Measurements from ENCODE around the gene ST6GAL1.

The ST6GAL1 gene

GRCh38 chr3:186917512-186918312 is 12.6 kb upstream of the ST6GAL1 start:
- H3K9ac ChIP-seq (ENCODE audit: low read length), result no peak overlapping the region
- H3K4me1 ChIP-seq (ENCODE audit: control insufficient read depth, insufficient read depth, low read length), result peaks cover 5% of the 10 kb centered on the region; the same call in 1 of the 2 replicates
- no peaks in the 10 kb centered on the region for H3K36me3 ChIP-seq (ENCODE audit: control insufficient read depth, insufficient read depth, low read length)
- no peak overlapping the region for H3K27ac ChIP-seq (ENCODE audit: low read depth, low read length)
- H3K4me3 ChIP-seq (ENCODE audit: low read depth, low read length), result no peak overlapping the region
- no peaks in the 10 kb centered on the region for H3K27me3 ChIP-seq (ENCODE audit: control insufficient read depth, insufficient read depth, low read length)
- H3K9me3 ChIP-seq (ENCODE audit: control insufficient read depth, insufficient read depth, low read depth, low read length), result no peaks in the 10 kb centered on the region

- H3K27ac ChIP-seq (ENCODE audit: low read depth, low read length), result no peak overlapping the region
- H3K4me3 ChIP-seq (ENCODE audit: low read depth, low read length), result no peak overlapping the region
- H3K9ac ChIP-seq (ENCODE audit: low read length), result no peak overlapping the region
- no peaks in the 10 kb centered on the region for H3K27me3 ChIP-seq (ENCODE audit: control insufficient read depth, insufficient read depth, low read length)
- peaks cover 5% of the 10 kb centered on the region; the same call in 1 of the 2 replicates for H3K4me1 ChIP-seq (ENCODE audit: control insufficient read depth, insufficient read depth, low read length)
- H3K9me3 ChIP-seq (ENCODE audit: control insufficient read depth, insufficient read depth, low read depth, low read length), result no peaks in the 10 kb centered on the region
- no peaks in the 10 kb centered on the region for H3K36me3 ChIP-seq (ENCODE audit: control insufficient read depth, insufficient read depth, low read length)
Observed at GRCh38 chr3:186920301-186920700, 10.0 kb upstream of the ST6GAL1 start.

GRCh38 chr3:186920796-186921195 is 9.5 kb upstream of the ST6GAL1 start:
- Histone ChIP-seq H3K9me3 (ENCODE audit: control insufficient read depth, insufficient read depth, low read depth, low read length) (no peaks in the 10 kb centered on the region), H3K4me1 (ENCODE audit: control insufficient read depth, insufficient read depth, low read length) (peaks cover 5% of the 10 kb centered on the region; the same call in 1 of the 2 replicates), H3K9ac (ENCODE audit: low read length) (no peak overlapping the region), H3K4me3 (ENCODE audit: low read depth, low read length) (no peak overlapping the region), H3K27ac (ENCODE audit: low read depth, low read length) (no peak overlapping the region), H3K27me3 (ENCODE audit: control insufficient read depth, insufficient read depth, low read length) (no peaks in the 10 kb centered on the region), H3K36me3 (ENCODE audit: control insufficient read depth, insufficient read depth, low read length) (no peaks in the 10 kb centered on the region)

- no peak overlapping the region for H3K9ac ChIP-seq (ENCODE audit: low read length)
- H3K36me3 ChIP-seq (ENCODE audit: control insufficient read depth, insufficient read depth, low read length), result no peaks in the 10 kb centered on the region
- no peaks in the 10 kb centered on the region for H3K27me3 ChIP-seq (ENCODE audit: control insufficient read depth, insufficient read depth, low read length)
- no peak overlapping the region for H3K27ac ChIP-seq (ENCODE audit: low read depth, low read length)
- H3K9me3 ChIP-seq (ENCODE audit: control insufficient read depth, insufficient read depth, low read depth, low read length), result no peaks in the 10 kb centered on the region
- no peaks in the 10 kb centered on the region; the same call in 1 of the 2 replicates for H3K4me1 ChIP-seq (ENCODE audit: control insufficient read depth, insufficient read depth, low read length)
- no peak overlapping the region for H3K4me3 ChIP-seq (ENCODE audit: low read depth, low read length)
Observed at GRCh38 chr3:186921578-186921977, 8.7 kb upstream of the ST6GAL1 start.

GRCh38 chr3:186922224-186922623 is 8.1 kb upstream of the ST6GAL1 start:
- Histone ChIP-seq H3K4me1 (ENCODE audit: control insufficient read depth, insufficient read depth, low read length) (no peaks in the 10 kb centered on the region; the same call in 1 of the 2 replicates), H3K9ac (ENCODE audit: low read length) (no peak overlapping the region)

GRCh38 chr3:186922790-186923189 is 7.5 kb upstream of the ST6GAL1 start:
- Histone ChIP-seq H3K27me3 (ENCODE audit: control insufficient read depth, insufficient read depth, low read length) (no peaks in the 10 kb centered on the region), H3K9ac (ENCODE audit: low read length) (no peak overlapping the region), H3K9me3 (ENCODE audit: control insufficient read depth, insufficient read depth, low read depth, low read length) (no peaks in the 10 kb centered on the region), H3K4me3 (ENCODE audit: low read depth, low read length) (no peak overlapping the region), H3K27ac (ENCODE audit: low read depth, low read length) (no peak overlapping the region), H3K4me1 (ENCODE audit: control insufficient read depth, insufficient read depth, low read length) (no peaks in the 10 kb centered on the region; the same call in 1 of the 2 replicates), H3K36me3 (ENCODE audit: control insufficient read depth, insufficient read depth, low read length) (no peaks in the 10 kb centered on the region)

More at GRCh38 chr3:186922224-186922623, 8.1 kb upstream of the ST6GAL1 start:
- H3K27me3 ChIP-seq (ENCODE audit: control insufficient read depth, insufficient read depth, low read length), result no peaks in the 10 kb centered on the region
- no peak overlapping the region for H3K4me3 ChIP-seq (ENCODE audit: low read depth, low read length)
- no peak overlapping the region for H3K27ac ChIP-seq (ENCODE audit: low read depth, low read length)
- no peaks in the 10 kb centered on the region for H3K9me3 ChIP-seq (ENCODE audit: control insufficient read depth, insufficient read depth, low read depth, low read length)
- no peaks in the 10 kb centered on the region for H3K36me3 ChIP-seq (ENCODE audit: control insufficient read depth, insufficient read depth, low read length)

- H3K9me3 ChIP-seq (ENCODE audit: control insufficient read depth, insufficient read depth, low read depth, low read length), result no peaks in the 10 kb centered on the region
- no peaks in the 10 kb centered on the region for H3K27me3 ChIP-seq (ENCODE audit: control insufficient read depth, insufficient read depth, low read length)
- no peaks in the 10 kb centered on the region for H3K4me1 ChIP-seq (ENCODE audit: control insufficient read depth, insufficient read depth, low read length)
- no peak overlapping the region for H3K27ac ChIP-seq (ENCODE audit: low read depth, low read length)
- no peaks in the 10 kb centered on the region for H3K36me3 ChIP-seq (ENCODE audit: control insufficient read depth, insufficient read depth, low read length)
- H3K4me3 ChIP-seq (ENCODE audit: low read depth, low read length), result no peak overlapping the region
- no peak overlapping the region for H3K9ac ChIP-seq (ENCODE audit: low read length)
Observed at GRCh38 chr3:186923241-186923640, 7.1 kb upstream of the ST6GAL1 start.

GRCh38 chr3:186925826-186926225 is 4.5 kb upstream of the ST6GAL1 start:
- no peaks in the 10 kb centered on the region for H3K36me3 ChIP-seq (ENCODE audit: control insufficient read depth, insufficient read depth, low read length)
- H3K9ac ChIP-seq (ENCODE audit: low read length), result no peak overlapping the region
- H3K27me3 ChIP-seq (ENCODE audit: control insufficient read depth, insufficient read depth, low read length), result 0 out of 2 replicates have a peak, but pooled peaks cover 3% of the 10 kb centered on the region
- no peak overlapping the region for H3K27ac ChIP-seq (ENCODE audit: low read depth, low read length)
- H3K4me3 ChIP-seq (ENCODE audit: low read depth, low read length), result no peak overlapping the region
- peaks cover 10% of the 10 kb centered on the region for H3K4me1 ChIP-seq (ENCODE audit: control insufficient read depth, insufficient read depth, low read length)
- no peaks in the 10 kb centered on the region for H3K9me3 ChIP-seq (ENCODE audit: control insufficient read depth, insufficient read depth, low read depth, low read length)

GRCh38 chr3:186929186-186929585 is 1.1 kb upstream of the ST6GAL1 start:
- H3K4me3 ChIP-seq (ENCODE audit: low read depth, low read length), result peak overlapping the region; percentile 82; the same call in 1 of the 2 replicates
- peaks cover 10% of the 10 kb centered on the region for H3K36me3 ChIP-seq (ENCODE audit: control insufficient read depth, insufficient read depth, low read length)
- H3K9me3 ChIP-seq (ENCODE audit: control insufficient read depth, insufficient read depth, low read depth, low read length), result no peaks in the 10 kb centered on the region
- H3K4me1 ChIP-seq (ENCODE audit: control insufficient read depth, insufficient read depth, low read length), result peaks cover 29% of the 10 kb centered on the region
- H3K9ac ChIP-seq (ENCODE audit: low read length), result no peak overlapping the region
- H3K27me3 ChIP-seq (ENCODE audit: control insufficient read depth, insufficient read depth, low read length), result 0 out of 2 replicates have a peak, but pooled peaks cover 3% of the 10 kb centered on the region
- no peak overlapping the region for H3K27ac ChIP-seq (ENCODE audit: low read depth, low read length)

GRCh38 chr3:186929685-186930084 is 641 bp upstream of the ST6GAL1 start:
- Histone ChIP-seq H3K4me3 (ENCODE audit: low read depth, low read length) (peak overlapping the region; percentile 82), H3K9ac (ENCODE audit: low read length) (peak overlapping the region; percentile 90), H3K9me3 (ENCODE audit: control insufficient read depth, insufficient read depth, low read depth, low read length) (no peaks in the 10 kb centered on the region), H3K36me3 (ENCODE audit: control insufficient read depth, insufficient read depth, low read length) (peaks cover 14% of the 10 kb centered on the region), H3K4me1 (ENCODE audit: control insufficient read depth, insufficient read depth, low read length) (peaks cover 29% of the 10 kb centered on the region), H3K27me3 (ENCODE audit: control insufficient read depth, insufficient read depth, low read length) (0 out of 2 replicates have a peak, but pooled peaks cover 3% of the 10 kb centered on the region), H3K27ac (ENCODE audit: low read depth, low read length) (no peak overlapping the region; the same call in 1 of the 2 replicates)

All from HUES6 (cell line).